Chondrocyte (in vitro differentiated cells): ENCODE measurements around the gene ANKRD33. TPM values are rescaled to one million over a fixed set of nuclear protein-coding genes. Genes with fewer than 3 reads are reported as not detected.
A peak's percentile ranks its signal among the peaks of the same experiment; 100 is the strongest.

Source experiments
- DNase-seq: peaks from one replicate; pipeline ENCODE4 v3.0.0; 2021; ENCODE audit warnings: mixed read lengths, low spot score
- H3K27ac Mint-ChIP-seq: one replicate; pipeline ENCODE4 v1.8.0; 2021; ENCODE audit warnings: mild to moderate bottlenecking, moderate library complexity, mixed read lengths; ENCODE audit not compliant: unreplicated experiment
- H3K27me3 Mint-ChIP-seq: 2 replicates; pipeline ENCODE4 v1.8.0; 2021; ENCODE audit warnings: low read depth, mixed read lengths
- H3K36me3 Mint-ChIP-seq: 2 replicates; pipeline ENCODE4 v1.8.0; 2021; ENCODE audit warnings: low read depth, mixed read lengths
- H3K4me1 Mint-ChIP-seq: 2 replicates; pipeline ENCODE4 v1.8.0; 2021; ENCODE audit warnings: low read depth, mild to moderate bottlenecking, mixed read lengths
- H3K4me3 Mint-ChIP-seq: one replicate; pipeline ENCODE4 v1.8.0; 2021; ENCODE audit warnings: mild to moderate bottlenecking, moderate library complexity, mixed read lengths; ENCODE audit not compliant: unreplicated experiment
- H3K9me3 Mint-ChIP-seq: 2 replicates; pipeline ENCODE4 v1.8.0; 2021; ENCODE audit warnings: low read depth, mixed read lengths
- total RNA-seq: library from RNA; stranded (reverse); gene quantifications from 3 replicates; pipeline ENCODE4 v1.2.1, GENCODE V29; 2021
- TF ChIP-seq, protein P1 (sequence below): fragments of 200-600 bp; sonication (generic); IDR thresholded peaks from 2 replicates; pipeline ENCODE4 v1.5.0; 2021; ENCODE audit warnings: antibody characterized with exemption, mild to moderate bottlenecking, moderate library complexity

Gene ANKRD33
- total RNA-seq, 1 donor from 2014 or later = not detected

DNA sequence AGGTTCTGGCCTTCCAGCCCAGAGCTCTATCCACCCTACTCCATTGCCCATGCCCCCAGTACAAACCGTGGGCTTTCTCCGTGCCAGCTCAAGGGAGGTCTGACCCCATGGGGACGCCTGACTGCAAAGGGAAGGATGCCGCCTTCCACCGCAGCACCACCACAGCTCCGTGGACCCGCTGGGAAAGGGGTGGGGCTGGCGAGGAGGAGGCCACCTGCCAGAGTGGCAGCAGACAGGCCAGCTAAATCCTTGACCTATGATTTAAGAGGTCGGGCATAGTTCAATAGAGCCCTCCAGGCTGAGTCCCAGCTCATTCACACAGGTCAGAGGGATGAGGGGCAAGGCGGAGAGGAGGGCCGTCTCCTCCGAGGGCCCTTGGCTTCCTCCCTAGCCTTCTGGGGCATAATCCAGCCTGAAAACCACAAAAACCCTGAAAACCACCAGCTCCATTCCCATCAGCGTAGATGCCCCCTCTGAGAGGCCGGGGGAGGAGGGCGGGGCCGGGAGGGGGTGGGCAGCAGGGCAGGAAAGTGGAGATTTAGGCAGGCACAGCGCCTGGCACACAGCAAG lies 24.5 kb upstream of the ANKRD33 start:
- no peaks in the 10 kb centered on the region for H3K9me3 Mint-ChIP-seq
- peaks cover 20% of the 10 kb centered on the region for H3K4me1 Mint-ChIP-seq
- no peak overlapping the region for H3K27ac Mint-ChIP-seq
- no peak for DNase-seq
- no peak overlapping the region for H3K4me3 Mint-ChIP-seq
- no peaks in the 10 kb centered on the region for H3K36me3 Mint-ChIP-seq
- TF ChIP-seq, protein P1, sequence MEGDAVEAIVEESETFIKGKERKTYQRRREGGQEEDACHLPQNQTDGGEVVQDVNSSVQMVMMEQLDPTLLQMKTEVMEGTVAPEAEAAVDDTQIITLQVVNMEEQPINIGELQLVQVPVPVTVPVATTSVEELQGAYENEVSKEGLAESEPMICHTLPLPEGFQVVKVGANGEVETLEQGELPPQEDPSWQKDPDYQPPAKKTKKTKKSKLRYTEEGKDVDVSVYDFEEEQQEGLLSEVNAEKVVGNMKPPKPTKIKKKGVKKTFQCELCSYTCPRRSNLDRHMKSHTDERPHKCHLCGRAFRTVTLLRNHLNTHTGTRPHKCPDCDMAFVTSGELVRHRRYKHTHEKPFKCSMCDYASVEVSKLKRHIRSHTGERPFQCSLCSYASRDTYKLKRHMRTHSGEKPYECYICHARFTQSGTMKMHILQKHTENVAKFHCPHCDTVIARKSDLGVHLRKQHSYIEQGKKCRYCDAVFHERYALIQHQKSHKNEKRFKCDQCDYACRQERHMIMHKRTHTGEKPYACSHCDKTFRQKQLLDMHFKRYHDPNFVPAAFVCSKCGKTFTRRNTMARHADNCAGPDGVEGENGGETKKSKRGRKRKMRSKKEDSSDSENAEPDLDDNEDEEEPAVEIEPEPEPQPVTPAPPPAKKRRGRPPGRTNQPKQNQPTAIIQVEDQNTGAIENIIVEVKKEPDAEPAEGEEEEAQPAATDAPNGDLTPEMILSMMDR = no peak
- H3K27me3 Mint-ChIP-seq = peaks cover 3% of the 10 kb centered on the region

DNA sequence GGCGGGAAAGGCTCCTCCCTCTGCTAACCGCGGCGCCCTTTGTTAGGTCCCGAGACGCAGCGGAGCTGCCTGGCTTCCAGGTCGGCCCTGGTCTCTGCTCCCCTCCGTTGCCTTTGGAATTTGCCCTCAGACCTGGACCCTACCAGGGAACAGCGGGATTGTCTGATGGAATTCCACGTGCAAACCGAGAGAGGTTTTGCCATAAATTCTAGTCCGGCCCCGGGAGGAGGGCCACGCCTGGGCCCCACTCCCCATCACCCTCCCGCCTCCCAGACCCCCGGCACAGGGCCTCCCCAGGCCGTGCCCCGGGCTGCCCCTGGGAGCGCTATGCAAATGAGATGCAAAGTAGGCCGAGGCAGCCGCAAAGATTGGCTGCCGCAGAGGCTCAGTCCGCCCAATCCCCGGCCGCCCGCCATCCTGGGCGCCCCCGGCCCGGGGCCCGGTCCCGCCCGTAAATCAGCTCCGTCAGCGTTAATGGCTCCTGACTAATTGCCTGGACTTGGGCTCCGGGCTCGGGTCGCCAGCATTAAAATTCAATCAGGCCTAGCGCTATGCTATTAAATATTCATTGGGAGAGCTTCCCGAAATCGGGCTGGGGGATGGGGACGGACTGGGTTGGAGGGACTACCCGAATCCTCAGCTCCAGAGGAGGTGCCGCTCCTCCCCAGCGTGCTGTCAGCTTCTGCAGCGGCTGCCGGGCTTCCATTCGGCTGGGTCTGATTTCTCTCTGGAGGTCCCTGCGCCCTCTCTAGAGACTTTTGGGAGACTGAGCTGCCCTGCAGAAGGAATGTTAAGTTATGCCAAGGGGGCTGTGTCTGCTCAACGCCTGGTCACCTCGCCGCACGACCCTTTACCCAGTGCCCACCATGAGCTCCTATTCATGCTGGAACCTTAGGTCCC lies 23.7 kb upstream of the ANKRD33 start:
- H3K9me3 Mint-ChIP-seq = no peaks in the 10 kb centered on the region
- H3K27me3 Mint-ChIP-seq = peaks cover 8% of the 10 kb centered on the region
- no peak for DNase-seq
- TF ChIP-seq, protein P1 = no peak
- H3K4me3 Mint-ChIP-seq = peak overlapping the region; percentile 66
- no peaks in the 10 kb centered on the region for H3K36me3 Mint-ChIP-seq
- no peak overlapping the region for H3K27ac Mint-ChIP-seq
- peaks cover 26% of the 10 kb centered on the region for H3K4me1 Mint-ChIP-seq

DNA sequence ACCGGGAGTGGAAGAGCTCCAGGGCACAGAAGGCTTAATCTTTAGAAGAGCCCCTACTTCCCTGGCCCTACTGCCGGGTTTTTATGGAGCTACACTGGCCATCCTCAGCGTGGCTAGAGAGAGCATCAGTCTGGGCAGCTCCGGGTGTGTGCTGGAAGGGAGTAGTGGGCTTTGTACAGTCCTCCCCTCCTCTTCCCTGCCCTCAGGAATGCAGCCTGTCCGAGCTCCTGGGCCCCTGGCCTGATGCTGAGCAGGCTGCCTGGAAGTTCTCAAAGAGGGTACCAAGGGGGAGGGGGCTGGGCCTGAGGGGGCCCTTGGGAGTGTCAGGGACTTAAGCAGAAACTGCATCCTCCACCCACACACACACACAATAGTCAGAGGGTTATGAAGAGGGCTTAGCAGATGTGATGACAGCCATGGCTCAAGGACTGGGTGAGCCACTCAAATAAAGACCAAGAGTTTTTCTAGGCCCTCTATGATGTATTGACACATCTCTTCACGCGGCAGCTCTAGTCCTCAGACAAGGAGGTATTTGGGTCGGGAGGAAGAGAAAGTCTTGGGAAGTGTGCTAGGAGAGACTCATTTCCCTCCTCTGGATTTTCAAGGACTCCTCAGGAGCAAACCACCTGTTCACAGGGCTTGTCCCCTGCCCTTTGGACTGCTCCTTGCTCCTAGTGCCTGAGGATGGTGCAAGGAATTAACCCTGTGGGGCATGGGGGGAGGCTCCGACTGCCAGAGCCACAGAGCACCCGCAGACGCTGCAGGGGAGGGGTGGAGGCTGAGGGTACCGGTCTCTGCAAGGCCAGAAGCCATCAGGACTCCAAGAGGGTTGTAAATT lies 22.9 kb upstream of the ANKRD33 start:
- Mint-ChIP-seq H3K4me3 (peak overlapping the region; percentile 66), H3K9me3 (no peaks in the 10 kb centered on the region), H3K27ac (no peak overlapping the region), H3K27me3 (peaks cover 8% of the 10 kb centered on the region), H3K36me3 (no peaks in the 10 kb centered on the region), H3K4me1 (peaks cover 26% of the 10 kb centered on the region)
- TF ChIP-seq, protein P1 = no peak
- no peak for DNase-seq

DNA sequence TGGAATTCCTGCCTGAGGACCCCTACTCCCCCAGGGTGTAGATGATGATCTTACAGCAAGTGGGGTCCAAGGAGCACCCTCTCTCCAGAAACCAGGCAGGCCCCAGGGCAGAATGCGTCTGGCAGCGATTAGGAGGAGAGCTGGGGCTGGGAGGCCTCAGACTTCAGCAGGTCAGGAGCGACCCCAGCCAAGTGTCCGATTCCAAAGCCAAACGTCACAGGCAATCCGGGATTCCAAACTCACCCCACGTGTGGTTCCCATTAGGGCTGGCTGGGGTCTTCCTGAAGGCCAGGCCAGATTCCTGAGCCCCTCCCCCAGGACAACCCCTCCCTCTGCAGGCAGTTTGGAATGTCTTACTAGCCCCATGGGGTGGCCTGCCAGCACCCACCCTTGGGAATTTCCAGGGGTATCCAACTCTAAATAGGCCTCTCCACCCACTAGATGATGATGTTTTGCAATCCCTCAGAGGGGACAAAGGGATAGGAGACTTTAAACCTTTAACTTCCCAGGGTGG lies 22.1 kb upstream of the ANKRD33 start:
- peaks cover 11% of the 10 kb centered on the region for H3K27me3 Mint-ChIP-seq
- no peaks in the 10 kb centered on the region for H3K9me3 Mint-ChIP-seq
- no peaks in the 10 kb centered on the region for H3K36me3 Mint-ChIP-seq
- H3K27ac Mint-ChIP-seq = no peak overlapping the region
- TF ChIP-seq, protein P1 = no peak
- no peak for DNase-seq
- H3K4me1 Mint-ChIP-seq = peaks cover 26% of the 10 kb centered on the region
- no peak overlapping the region for H3K4me3 Mint-ChIP-seq

DNA sequence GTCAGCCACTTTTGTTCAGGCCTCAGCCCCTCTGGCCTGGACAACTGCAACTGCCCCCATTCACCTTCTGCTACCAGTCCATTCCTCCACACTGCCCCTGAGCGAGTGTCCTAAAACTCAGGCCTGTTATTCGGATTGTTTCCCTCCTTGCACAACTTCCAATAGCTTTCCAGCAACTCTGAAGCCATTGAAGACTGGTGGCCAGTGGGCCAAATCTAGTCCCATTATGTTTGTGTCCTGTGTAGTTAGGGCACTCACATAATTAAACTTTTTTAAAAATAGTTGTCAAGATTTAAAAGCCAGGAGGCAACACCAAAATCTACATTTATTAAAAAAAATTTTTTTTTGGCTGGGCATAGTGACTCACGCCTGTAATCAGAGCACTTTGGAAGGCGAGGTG lies 21.6 kb upstream of the ANKRD33 start:
- H3K4me3 Mint-ChIP-seq = no peak overlapping the region
- H3K27me3 Mint-ChIP-seq = peaks cover 11% of the 10 kb centered on the region
- DNase-seq = no peak
- H3K36me3 Mint-ChIP-seq = no peaks in the 10 kb centered on the region
- H3K9me3 Mint-ChIP-seq = no peaks in the 10 kb centered on the region
- TF ChIP-seq, protein P1 = no peak
- peaks cover 26% of the 10 kb centered on the region for H3K4me1 Mint-ChIP-seq
- H3K27ac Mint-ChIP-seq = no peak overlapping the region
